Smooth muscle cell of the brain vasculature (primary cell): ENCODE data around the gene ARL8B.
"Not testable (repeated sequence)": the region's sequence is repeated elsewhere in the genome, so short reads cannot be mapped to it uniquely, and the experiment has no call there.

ENCODE experiments used
- DNase-seq: peaks from one replicate; pipeline ENCODE4 v3.0.0-alpha.2; 2012; ENCODE audit warnings: low read depth, low spot score

The ARL8B gene

GRCh38 chr3:5110337-5110736 lies 11.8 kb upstream of the ARL8B start:
- DNase-seq = no peak

- DNase-seq = no peak
These were observed 10.0 kb upstream of the ARL8B start for GRCh38 chr3:5112043-5112442.

GRCh38 chr3:5113726-5114125 lies 8.4 kb upstream of the ARL8B start:
- DNase-seq = not testable (repeated sequence)

- DNase-seq = no peak
These were observed 6.5 kb upstream of the ARL8B start for GRCh38 chr3:5115506-5116162.

- DNase-seq = no peak
These were observed 5.6 kb upstream of the ARL8B start for GRCh38 chr3:5116538-5116937.

- DNase-seq = no peak
These were observed 1.6 kb upstream of the ARL8B start for GRCh38 chr3:5120446-5120845.

- DNase-seq = no peak
These were observed 932 bp downstream of the ARL8B start for GRCh38 chr3:5122741-5123706.

GRCh38 chr3:5123937-5124336 lies 1.8 kb downstream of the ARL8B start:
- DNase-seq = no peak

GRCh38 chr3:5126586-5126985 lies 4.5 kb downstream of the ARL8B start:
- DNase-seq = no peak

GRCh38 chr3:5128849-5129248 lies 6.8 kb downstream of the ARL8B start:
- no peak for DNase-seq

- no peak for DNase-seq
These were observed 11.3 kb downstream of the ARL8B start for GRCh38 chr3:5133239-5134018.

- DNase-seq = no peak
These were observed 11.9 kb downstream of the ARL8B start for GRCh38 chr3:5134019-5134391.

GRCh38 chr3:5134499-5134898 lies 12.4 kb downstream of the ARL8B start:
- no peak for DNase-seq

GRCh38 chr3:5136211-5136918 lies 14.3 kb downstream of the ARL8B start:
- no peak for DNase-seq

- DNase-seq = no peak
These were observed 14.9 kb downstream of the ARL8B start for GRCh38 chr3:5136919-5137429.

GRCh38 chr3:5138214-5138981 lies 16.3 kb downstream of the ARL8B start:
- no peak for DNase-seq

GRCh38 chr3:5140230-5140621 lies 18.1 kb downstream of the ARL8B start:
- DNase-seq = no peak

- DNase-seq = no peak
These were observed 18.7 kb downstream of the ARL8B start for GRCh38 chr3:5140839-5141238.

- DNase-seq = no peak
These were observed 19.7 kb downstream of the ARL8B start for GRCh38 chr3:5141760-5142159.

GRCh38 chr3:5143464-5143863 lies 21.4 kb downstream of the ARL8B start:
- DNase-seq = no peak
